Measurements from ENCODE around the gene RNU7-1.

Gene RNU7-1

GRCh38 chr12:6955108-6956020 lies 11.7 kb downstream of the RNU7-1 start:
- no peak for TF ChIP-seq CTCF (IDR thresholded peaks at IDR 0.05)

- TF ChIP-seq CTCF (IDR thresholded peaks at IDR 0.05) = no peak
Measured at GRCh38 chr12:6956021-6956727, 12.6 kb downstream of the RNU7-1 start.

- no peak for TF ChIP-seq CTCF (IDR thresholded peaks at IDR 0.05)
Measured at GRCh38 chr12:6957151-6957701, 13.6 kb downstream of the RNU7-1 start.

- no peak for TF ChIP-seq CTCF (IDR thresholded peaks at IDR 0.05)
Measured at GRCh38 chr12:6957741-6958608, 14.4 kb downstream of the RNU7-1 start.

GRCh38 chr12:6958609-6959057 lies 15.0 kb downstream of the RNU7-1 start:
- no peak for TF ChIP-seq CTCF (IDR thresholded peaks at IDR 0.05)

GRCh38 chr12:6959058-6959804 lies 15.6 kb downstream of the RNU7-1 start:
- no peak for TF ChIP-seq CTCF (IDR thresholded peaks at IDR 0.05)

Data from LNCAP (cell line).